Natural killer cell (primary cell): ENCODE results near the gene SLC17A3. TPM values are rescaled to one million over a fixed set of nuclear protein-coding genes. Genes with fewer than 3 reads are reported as not detected.

Experiments
- ATAC-seq, 3 donors: fragments of 150-1000 bp in 2 of 3; fragments of 200-7000 bp in 1 of 3; cut with Tn5 transposase; 1 replicate in 1 of 3; 2 replicates in 2 of 3; pipeline ENCODE4 v1.10.0; 2021; ENCODE audit warnings: mild to moderate bottlenecking in 2 of 3, moderate library complexity in 2 of 3
- DNase-seq, 2 donors: peaks; one replicate each; pipeline versions ENCODE4 v3.0.0 to v3.0.0-alpha.2; 2013 to 2021; ENCODE audit warnings: mixed read lengths in 1 of 2
- H3K27ac ChIP-seq: one replicate; pipeline ENCODE4 v1.5.1; 2013; ENCODE audit warnings: mild to moderate bottlenecking, low read length
- H3K27me3 ChIP-seq: one replicate; pipeline ENCODE4 v1.6.1; 2013; ENCODE audit warnings: low read length; ENCODE audit not compliant: control insufficient read depth, insufficient read depth
- H3K36me3 ChIP-seq: one replicate; pipeline ENCODE4 v1.6.1; 2013; ENCODE audit warnings: low read length; ENCODE audit not compliant: control insufficient read depth, insufficient read depth
- H3K4me1 ChIP-seq: one replicate; pipeline ENCODE4 v1.6.1; 2013; ENCODE audit warnings: low read length; ENCODE audit not compliant: control insufficient read depth, insufficient read depth
- H3K4me3 ChIP-seq: one replicate; pipeline ENCODE4 v1.5.1; 2013; ENCODE audit warnings: low read length
- H3K9me3 ChIP-seq: one replicate; pipeline ENCODE4 v1.6.1; 2013; ENCODE audit warnings: low read length; ENCODE audit not compliant: control insufficient read depth, insufficient read depth
- H3K27ac Mint-ChIP-seq, 2 donors: one replicate each; pipeline ENCODE4 v1.8.0; 2022; ENCODE audit warnings: mild to moderate bottlenecking in 2 of 2, mixed read lengths in 2 of 2, moderate library complexity in 1 of 2
- H3K27me3 Mint-ChIP-seq, 2 donors: one replicate each; pipeline ENCODE4 v1.8.0; 2022; ENCODE audit warnings: low read depth in 2 of 2, mixed read lengths in 2 of 2
- H3K36me3 Mint-ChIP-seq: one replicate; pipeline ENCODE4 v1.8.0; 2022; ENCODE audit warnings: mixed read lengths
- H3K4me1 Mint-ChIP-seq, 2 donors: one replicate each; pipeline ENCODE4 v1.8.0; 2022; ENCODE audit warnings: mixed read lengths in 2 of 2
- H3K4me3 Mint-ChIP-seq: one replicate; pipeline ENCODE4 v1.8.0; 2022; ENCODE audit warnings: mild to moderate bottlenecking, moderate library complexity, mixed read lengths
- H3K9me3 Mint-ChIP-seq, 2 donors: one replicate each; pipeline ENCODE4 v1.8.0; 2022; ENCODE audit warnings: mixed read lengths in 2 of 2
- CTCF ChIP-seq: fragments of 200-600 bp; IDR thresholded peaks from one replicate; pipeline ENCODE4 v1.8.0; 2022; ENCODE audit warnings: antibody characterized with exemption
- WGBS: methylation state at CpG from one replicate; pipeline ENCODE4 v1.1.7; 2013; ENCODE audit warnings: missing lambda C conversion rate; ENCODE audit not compliant: insufficient coverage; 5-methylcytosine and 5-hydroxymethylcytosine counted together
- intact Hi-C: fragments of 100-400 bp; cut with micrococcal nuclease; formaldehyde crosslinking; loops from one replicate; pipeline ENCODE4 v1.14.2; 2022
- total RNA-seq, 4 donors: library from RNA; stranded (reverse); fragments of 120-200 nt in 1 of 4; gene quantifications; one replicate each; pipeline versions ENCODE4 v1.2.3 to v1.2.4, GENCODE V29; 2013 to 2022

The SLC17A3 gene
- total RNA-seq, 3 donors from 2014 or later (not counting 1 experiment from before 2014, with no cell fraction given): 1.5 to 2.4 (median 1.6) TPM

DNA sequence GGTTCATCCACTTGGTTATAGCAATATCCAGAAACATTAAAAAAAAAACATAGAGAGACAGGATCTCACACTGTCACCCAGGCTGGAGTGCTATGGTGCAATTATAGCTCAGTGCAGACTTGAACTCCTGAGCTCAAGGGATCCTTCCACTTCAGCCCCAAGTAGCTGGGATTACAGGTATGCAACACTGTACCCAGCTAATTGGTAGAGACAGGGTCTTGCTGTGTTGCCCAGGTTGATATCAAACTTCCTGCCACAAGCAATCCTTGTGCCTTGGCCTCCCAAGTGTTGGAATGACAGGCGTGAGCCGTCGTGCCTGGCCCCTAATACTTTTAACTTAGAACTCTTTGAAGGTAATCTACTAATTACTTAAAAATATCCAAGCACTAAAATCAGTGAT lies 41.4 kb downstream of the SLC17A3 start:
- peaks cover 10 to 21% of the 10 kb centered on the region in 2 donors for H3K27me3 Mint-ChIP-seq
- H3K27me3 ChIP-seq: no peaks in the 10 kb centered on the region
- intact Hi-C loops: no loop called here
- no peaks in the 10 kb centered on the region for H3K4me1 ChIP-seq
- H3K4me3 Mint-ChIP-seq: no peak overlapping the region
- no peak for TF ChIP-seq CTCF
- no peaks in the 10 kb centered on the region for H3K36me3 ChIP-seq
- H3K9me3 Mint-ChIP-seq: no peaks in the 10 kb centered on the region
- no peak overlapping the region for H3K27ac ChIP-seq
- ATAC-seq (no peak), DNase-seq (no peak)
- H3K27ac Mint-ChIP-seq: no peak overlapping the region
- no peaks in the 10 kb centered on the region for H3K9me3 ChIP-seq
- WGBS: 93% methylated on average over 3 of the region's 3 CpGs
- no peaks in the 10 kb centered on the region for H3K4me1 Mint-ChIP-seq
- H3K36me3 Mint-ChIP-seq: no peaks in the 10 kb centered on the region
- no peak overlapping the region for H3K4me3 ChIP-seq

DNA sequence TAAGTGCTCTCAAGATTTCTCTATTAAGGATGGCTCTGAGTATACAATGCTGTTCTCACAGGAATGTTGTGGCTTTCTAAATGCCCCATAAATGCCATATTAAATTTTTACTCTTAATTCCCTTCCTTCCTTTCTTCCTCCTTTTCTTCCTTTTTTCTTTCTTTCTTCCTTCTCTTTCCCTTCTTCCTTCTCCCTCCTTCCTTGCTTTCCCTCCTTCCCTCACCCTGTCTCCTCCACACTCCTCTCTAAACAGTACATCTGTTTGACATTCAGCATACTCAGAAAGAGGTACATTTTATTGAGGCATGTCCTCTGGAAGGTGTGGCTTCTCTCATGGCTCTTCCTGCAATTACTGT lies 41.8 kb downstream of the SLC17A3 start:
- no peak overlapping the region for H3K4me3 Mint-ChIP-seq
- H3K9me3 Mint-ChIP-seq: no peaks in the 10 kb centered on the region
- TF ChIP-seq CTCF: no peak
- no peaks in the 10 kb centered on the region for H3K27me3 ChIP-seq
- H3K4me3 ChIP-seq: no peak overlapping the region
- intact Hi-C loops: no loop called here
- DNase-seq (no peak), ATAC-seq (no peak)
- no peaks in the 10 kb centered on the region for H3K36me3 ChIP-seq
- no peak overlapping the region for H3K27ac ChIP-seq
- H3K9me3 ChIP-seq: no peaks in the 10 kb centered on the region
- H3K4me1 ChIP-seq: no peaks in the 10 kb centered on the region
- H3K27me3 Mint-ChIP-seq: peaks cover 10 to 23% of the 10 kb centered on the region in 2 donors
- H3K4me1 Mint-ChIP-seq: no peaks in the 10 kb centered on the region
- H3K27ac Mint-ChIP-seq: no peak overlapping the region
- H3K36me3 Mint-ChIP-seq: no peaks in the 10 kb centered on the region

DNA sequence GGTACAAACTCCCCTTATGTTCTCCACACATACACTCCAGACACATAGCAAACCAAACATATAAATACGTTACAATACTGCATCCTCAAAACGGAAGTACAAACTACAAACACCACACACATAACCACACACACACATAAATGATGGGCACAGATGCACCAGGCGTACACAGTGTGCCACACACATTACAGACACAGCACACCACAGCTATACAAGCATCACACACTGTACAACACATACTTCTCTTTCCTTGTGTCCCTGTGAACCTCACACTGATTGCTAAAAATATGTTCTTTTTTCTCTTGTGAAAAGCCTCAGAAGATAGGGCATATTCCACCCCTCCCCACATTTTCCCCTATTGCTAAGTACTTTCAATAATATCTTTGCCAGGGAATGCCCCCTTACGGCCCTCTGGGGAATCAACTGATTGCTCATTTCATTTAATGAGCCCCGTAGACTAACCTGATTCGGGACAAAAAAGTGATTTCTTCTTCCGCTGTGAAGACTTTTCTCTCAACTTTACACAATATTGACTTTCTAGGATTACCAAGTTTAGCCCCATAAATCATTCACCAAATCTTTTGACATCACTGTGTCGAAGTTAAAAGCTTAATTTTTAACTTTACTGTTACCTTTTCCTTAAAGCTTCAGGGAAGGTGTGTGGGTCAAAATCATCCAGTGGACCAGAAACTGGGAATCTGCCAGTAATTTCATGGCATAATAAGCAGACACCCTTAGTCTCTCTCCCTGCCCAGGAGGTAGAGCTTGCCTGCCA lies 42.3 kb downstream of the SLC17A3 start, which contains the start of gene SLC17A1:
TSS of gene SLC17A1 (minus strand) at position 521 of the 775 bp plus-strand sequence. CDS start 1,495 bp downstream, outside the sequence.
- H3K27me3 Mint-ChIP-seq: peaks cover 10 to 23% of the 10 kb centered on the region in 2 donors
- intact Hi-C loops: no loop called here

More for the DNA sequence above, 42.3 kb downstream of the SLC17A3 start, which contains the start of gene SLC17A1:
- Mint-ChIP-seq H3K36me3 (no peaks in the 10 kb centered on the region), H3K4me1 (no peaks in the 10 kb centered on the region), H3K4me3 (no peak within 1 kb of the TSS), H3K9me3 (no peaks in the 10 kb centered on the region), H3K27ac (no peak within 1 kb of the TSS)
- Histone ChIP-seq H3K36me3 (no peaks in the 10 kb centered on the region), H3K27ac (no peak within 1 kb of the TSS), H3K27me3 (no peaks in the 10 kb centered on the region), H3K4me3 (no peak within 1 kb of the TSS), H3K9me3 (no peaks in the 10 kb centered on the region), H3K4me1 (no peaks in the 10 kb centered on the region)
- DNase-seq (no peak), ATAC-seq (no peak)
- WGBS: 87% methylated on average over 8 of the region's 8 CpGs
- no peak for TF ChIP-seq CTCF
